NOMO-1 treated with DMSO at 0.1 percent for 48 hours (cell line): ENCODE measurements around the gene TAF4.

Experiments used
- DNase-seq: peaks from one replicate; lab custom pipeline; 2025; ENCODE audit not compliant: unreplicated experiment; lab: John Stamatoyannopoulos, UW

The TAF4 gene

DNA sequence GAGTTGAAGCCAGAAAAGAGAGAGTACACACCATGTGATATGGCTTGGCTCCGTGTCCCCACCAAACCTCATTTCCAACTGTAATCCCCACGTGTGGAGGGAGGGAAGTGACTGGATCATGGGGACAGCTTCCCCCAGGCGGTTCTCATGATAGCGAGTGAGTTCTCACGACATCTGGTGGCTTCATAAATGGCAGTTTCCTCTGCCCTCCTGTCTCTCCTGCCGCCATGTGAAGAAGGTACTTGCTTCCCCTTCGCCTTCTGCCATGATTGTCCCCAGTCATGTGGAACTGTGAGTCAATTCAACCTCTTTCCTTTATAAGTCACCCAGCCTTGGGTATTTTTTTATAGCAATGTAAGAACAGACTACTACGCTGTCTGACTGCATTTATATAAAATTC, 40.3 kb downstream of the TAF4 start:
- DNase-seq, result no peak

- no peak for DNase-seq
Measured at GRCh38 chr20:62023935-62024334, 41.7 kb downstream of the TAF4 start.

DNA sequence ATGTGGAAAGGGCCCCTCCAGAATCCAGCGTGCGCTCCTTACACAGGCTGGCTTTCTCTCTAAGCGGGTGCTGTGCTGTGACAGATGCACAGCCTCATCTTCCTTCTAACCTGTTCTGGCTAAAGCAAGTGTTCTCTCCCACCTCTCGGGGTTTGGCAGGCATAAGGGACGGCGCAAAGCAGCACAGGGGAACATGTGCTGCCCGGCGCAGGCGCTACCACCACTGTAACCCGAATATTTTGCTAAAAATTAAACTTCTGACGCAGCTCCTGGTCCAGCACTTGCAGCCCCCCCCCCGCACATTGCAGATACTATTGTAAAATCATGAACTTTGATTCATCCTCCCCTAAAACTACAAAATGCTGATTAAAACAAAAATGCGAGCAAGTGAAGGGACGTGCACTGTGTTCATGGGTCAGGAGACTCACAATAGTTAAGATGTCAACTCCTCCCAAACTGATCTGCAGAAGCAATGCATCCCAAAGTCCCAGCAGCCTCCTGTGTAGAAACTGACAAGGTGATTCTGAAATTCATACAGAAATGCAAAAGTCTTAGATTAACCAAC, 43.0 kb downstream of the TAF4 start:
- DNase-seq, result no peak

DNA sequence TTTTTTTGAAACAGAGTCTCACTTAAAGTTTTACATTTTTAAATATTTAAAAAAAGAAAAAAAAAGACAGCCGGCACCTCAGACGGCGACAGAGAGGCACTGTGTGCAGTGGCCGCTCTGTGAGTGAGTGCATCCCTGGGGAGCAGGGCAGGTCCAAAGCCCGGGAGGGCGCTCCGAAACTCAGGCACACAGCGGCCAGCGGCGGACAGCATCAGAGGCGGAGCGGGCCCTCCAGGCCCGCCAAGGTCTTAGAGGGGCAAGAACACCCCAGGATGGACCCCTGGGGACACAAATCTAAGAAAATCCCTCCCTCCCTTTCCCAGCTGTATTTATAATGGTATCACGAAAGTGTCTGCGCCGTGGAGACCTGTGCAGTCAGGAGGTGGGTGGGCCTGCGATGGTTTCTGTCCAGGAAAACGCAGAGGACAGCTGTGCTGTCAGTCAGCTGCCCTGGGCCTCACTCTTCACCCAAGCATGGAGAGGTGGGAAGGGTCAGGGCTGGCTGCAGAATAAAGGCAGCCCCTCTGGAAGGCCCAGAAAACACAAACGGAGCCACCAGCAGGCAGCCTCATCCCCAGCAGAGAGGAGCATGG, 43.8 kb downstream of the TAF4 start:
- no peak for DNase-seq

GRCh38 chr20:62020935-62021701, 44.6 kb downstream of the TAF4 start:
- DNase-seq, result no peak

GRCh38 chr20:62019881-62020492, 45.7 kb downstream of the TAF4 start:
- DNase-seq, result no peak

DNA sequence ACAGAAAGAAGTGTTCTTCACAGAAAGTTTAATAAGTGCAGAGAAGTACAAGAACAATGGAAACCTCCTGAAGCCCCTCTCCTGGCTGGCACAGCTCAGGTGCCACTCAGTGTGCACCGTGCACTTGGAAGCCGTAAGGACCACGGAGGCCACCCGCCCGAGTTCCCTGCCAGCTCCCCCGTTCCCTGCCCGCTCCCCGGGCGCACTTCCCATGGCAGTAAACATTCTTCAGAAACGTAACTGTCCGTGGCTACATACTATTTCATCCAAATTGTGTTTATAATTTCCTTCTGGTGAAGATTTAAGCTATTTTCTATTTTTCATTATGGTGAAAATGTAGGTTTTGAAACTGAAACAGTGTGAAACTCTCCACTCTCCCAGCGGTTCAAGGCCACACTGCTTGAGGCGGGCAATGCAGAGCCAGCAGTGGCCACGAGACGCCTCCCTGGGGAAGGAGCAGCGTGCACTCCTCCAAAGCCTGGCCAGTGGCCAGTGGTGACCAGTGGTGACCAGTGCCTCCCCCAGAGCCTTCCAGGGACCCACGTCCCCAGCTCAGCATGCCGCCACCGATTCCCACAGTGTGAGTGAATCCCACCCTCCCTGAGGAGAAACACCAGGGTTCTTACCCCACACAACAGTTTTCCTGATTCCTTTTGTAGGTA, 46.4 kb downstream of the TAF4 start:
- no peak for DNase-seq

- no peak for DNase-seq
Measured at GRCh38 chr20:62018437-62019143, 47.1 kb downstream of the TAF4 start.

GRCh38 chr20:62015540-62016288, 50.0 kb downstream of the TAF4 start:
- peak; percentile 30 for DNase-seq

GRCh38 chr20:62014889-62015537, 50.7 kb downstream of the TAF4 start:
- DNase-seq, result no peak

DNA sequence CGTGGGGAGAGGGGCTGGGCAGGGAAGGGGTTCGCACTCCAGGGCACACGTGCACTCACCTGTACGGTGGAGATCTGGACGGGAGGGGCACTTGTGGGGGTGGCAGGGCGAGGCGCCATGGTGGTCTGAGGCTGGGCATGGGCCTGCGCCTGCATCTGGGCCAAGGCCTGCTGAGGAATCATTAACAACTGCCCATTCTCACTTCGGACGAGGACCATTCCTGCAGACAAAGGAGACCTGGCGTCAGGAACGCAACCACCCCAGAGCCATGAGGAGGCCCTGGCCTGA, 51.2 kb downstream of the TAF4 start:
- no peak for DNase-seq

GRCh38 chr20:62012631-62013030, 53.0 kb downstream of the TAF4 start:
- no peak for DNase-seq

DNA sequence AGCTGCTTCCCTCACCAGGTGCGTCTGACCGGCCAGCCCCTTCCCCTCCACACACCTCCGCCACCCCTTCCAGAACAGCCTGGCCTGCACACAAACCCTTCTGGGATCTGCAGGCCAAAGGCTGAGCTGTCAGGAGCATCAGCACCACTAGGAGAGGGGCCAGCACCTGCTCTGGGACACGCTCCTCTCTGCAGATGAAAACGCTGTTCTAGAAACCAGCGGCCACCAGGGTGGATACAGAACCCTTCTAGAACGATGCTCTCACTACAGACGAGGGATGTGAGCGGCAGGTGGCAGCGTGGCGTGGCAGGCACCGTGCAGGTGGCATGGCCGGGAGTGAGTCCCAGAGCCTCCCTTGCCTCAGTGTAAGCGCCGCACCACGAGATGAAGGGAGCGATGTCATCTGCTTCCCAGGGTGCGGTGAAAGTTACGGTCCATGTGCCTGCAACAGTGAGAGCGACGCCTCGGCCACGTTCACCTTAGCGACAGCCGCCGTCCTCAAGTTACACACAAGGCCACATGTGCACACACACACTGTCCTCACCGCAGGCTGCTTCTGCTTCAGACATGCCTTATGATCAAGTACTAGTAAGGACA, 53.6 kb downstream of the TAF4 start:
- DNase-seq, result no peak

- no peak for DNase-seq
Measured at GRCh38 chr20:62011403-62011790, 54.3 kb downstream of the TAF4 start.

GRCh38 chr20:62010551-62011402, 54.9 kb downstream of the TAF4 start:
- DNase-seq, result no peak

GRCh38 chr20:62009869-62010445, 55.7 kb downstream of the TAF4 start:
- DNase-seq, result no peak

GRCh38 chr20:62009322-62009721, 56.4 kb downstream of the TAF4 start:
- DNase-seq, result no peak

- DNase-seq, result no peak
Measured at GRCh38 chr20:62008643-62009183, 57.0 kb downstream of the TAF4 start.
